GM19467 (cell line): ENCODE measurements around the gene TRIM22.
A peak's percentile ranks its signal among the peaks of the same experiment; 100 is the strongest.
"Not testable (repeated sequence)": the region's sequence is repeated elsewhere in the genome, so short reads cannot be mapped to it uniquely, and the experiment has no call there.

Experiments
- ATAC-seq: cut with Tn5 transposase; IDR thresholded peaks from one replicate; pipeline ENCODE4 v1.9.1; 2021; ENCODE audit warnings: mild to moderate bottlenecking, moderate library complexity; ENCODE audit not compliant: unreplicated experiment

The TRIM22 gene

DNA sequence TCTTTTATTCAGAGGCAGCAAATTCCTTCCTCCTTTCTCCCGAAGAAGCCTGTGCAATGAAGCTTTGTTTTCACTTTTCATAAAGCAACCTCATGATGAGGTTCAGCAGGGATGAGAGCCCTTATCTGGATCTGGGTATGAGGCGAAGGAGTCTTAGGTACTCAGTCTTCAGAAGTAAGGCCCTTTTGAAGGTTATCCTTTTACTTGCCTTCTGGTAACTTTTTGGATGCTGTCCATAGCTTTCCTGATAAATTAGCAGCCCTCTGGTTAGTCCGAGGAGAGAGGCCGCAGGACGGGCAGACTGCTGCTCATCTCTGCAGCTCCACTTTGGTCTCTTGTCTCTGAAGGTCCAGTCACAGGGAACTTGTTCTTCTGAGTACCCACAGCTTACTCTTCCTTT lies 1.1 kb downstream of the TRIM22 start:
- no peak for ATAC-seq

DNA sequence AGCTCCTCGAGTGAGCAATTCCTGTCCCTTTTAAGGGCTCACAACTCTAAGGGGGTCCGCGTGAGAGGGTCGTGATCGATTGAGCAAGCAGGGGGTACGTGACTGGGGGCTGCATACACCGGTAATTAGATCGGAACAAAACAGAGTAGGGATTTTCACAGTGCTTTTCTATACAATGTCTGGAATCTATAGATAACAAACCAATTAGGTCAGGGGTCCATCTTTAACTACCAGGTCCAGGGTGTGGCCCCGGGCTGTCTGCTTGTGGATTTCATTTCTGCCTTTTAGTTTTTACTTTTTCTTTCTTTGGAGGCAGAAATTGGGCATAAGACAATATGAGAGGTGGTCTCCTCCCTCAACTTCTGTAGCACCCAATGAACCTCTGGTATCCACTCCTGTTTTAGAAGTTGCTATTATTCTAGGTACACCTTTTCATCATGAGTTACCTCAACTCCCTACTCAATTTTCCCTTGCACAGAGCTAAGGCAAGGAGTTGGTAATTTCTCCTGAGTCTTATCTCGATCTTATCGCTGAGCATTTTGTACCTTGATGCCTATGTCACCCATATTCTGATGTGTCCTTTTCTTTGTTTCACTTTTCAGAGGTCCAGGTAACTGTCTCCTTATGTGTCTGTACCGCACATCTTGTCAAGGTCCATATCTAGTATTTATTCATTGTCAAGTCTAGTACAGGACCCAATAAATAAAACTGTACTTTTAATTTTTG lies 1.8 kb downstream of the TRIM22 start:
- ATAC-seq = not testable (repeated sequence)

DNA sequence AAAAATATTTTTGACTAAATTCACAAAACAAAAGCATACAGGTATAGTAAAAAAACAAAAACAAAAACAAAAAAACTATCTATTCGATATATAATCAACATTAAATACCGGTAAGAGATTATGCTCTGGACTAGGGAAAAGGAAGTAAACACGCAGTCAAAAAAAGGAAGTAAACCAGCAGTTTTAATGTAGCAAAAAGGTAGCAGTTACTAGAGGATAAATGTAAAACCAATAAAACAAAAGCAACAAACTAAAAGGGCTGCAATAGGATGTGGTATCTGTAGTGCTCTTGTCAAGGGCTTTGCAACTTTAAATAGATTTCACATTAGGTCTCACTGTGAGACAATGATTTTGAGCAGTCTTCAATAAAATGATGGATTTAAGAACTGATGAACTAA lies 2.4 kb downstream of the TRIM22 start:
- no peak for ATAC-seq

DNA sequence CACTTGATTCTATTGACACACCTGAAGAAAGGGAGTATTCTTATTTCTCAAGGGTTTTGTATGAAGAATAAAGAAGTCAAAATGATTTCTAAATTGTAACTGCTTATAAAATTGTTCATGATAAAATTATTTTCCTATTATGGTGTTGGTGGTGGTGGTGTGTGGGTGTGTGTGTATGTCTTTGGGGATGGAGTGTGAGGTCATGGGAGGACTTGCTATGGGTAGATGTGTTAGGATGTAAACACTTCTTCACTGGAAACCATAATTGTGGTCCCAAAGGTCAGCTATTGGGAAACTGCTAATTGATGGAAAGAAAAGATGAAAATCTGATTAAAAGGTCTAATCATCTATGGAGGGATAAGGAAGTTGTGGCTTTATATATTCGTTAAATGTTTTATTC lies 5.1 kb downstream of the TRIM22 start:
- ATAC-seq = no peak

DNA sequence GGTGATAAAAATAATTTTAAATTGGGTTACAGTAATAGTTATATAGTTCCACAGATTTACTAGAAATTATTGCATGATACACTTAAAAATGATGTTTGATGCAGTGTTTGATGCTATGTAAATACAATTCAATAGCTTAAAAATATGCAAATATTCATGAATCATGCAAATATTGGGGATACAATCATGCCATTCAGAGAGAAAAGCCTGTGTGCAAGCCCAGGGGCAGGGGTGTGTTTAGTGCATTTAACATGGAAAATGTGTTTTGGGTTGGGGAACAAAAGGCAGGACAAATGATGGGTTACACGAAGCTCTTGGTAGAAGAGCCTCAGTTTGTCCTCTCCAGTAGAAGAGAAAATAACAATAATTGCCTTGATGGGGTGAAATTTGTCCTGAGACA lies 6.0 kb downstream of the TRIM22 start:
- no peak for ATAC-seq

DNA sequence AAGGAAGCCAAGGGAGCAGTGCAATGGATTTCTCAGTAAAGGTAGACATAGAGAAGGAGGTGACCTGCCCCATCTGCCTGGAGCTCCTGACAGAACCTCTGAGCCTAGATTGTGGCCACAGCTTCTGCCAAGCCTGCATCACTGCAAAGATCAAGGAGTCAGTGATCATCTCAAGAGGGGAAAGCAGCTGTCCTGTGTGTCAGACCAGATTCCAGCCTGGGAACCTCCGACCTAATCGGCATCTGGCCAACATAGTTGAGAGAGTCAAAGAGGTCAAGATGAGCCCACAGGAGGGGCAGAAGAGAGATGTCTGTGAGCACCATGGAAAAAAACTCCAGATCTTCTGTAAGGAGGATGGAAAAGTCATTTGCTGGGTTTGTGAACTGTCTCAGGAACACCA lies 6.6 kb downstream of the TRIM22 start:
- no peak for ATAC-seq

DNA sequence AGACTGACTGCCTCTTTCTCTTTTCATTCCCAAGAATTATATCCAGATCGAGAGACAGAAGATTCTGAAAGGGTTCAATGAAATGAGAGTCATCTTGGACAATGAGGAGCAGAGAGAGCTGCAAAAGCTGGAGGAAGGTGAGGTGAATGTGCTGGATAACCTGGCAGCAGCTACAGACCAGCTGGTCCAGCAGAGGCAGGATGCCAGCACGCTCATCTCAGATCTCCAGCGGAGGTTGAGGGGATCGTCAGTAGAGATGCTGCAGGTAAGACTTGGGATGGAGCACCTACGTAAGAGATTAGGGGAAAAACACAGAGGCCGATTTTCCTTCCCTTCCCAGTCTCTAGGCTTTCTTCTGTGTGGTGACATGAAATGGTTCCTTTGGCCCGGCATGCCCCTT lies 8.7 kb downstream of the TRIM22 start:
- ATAC-seq = no peak

DNA sequence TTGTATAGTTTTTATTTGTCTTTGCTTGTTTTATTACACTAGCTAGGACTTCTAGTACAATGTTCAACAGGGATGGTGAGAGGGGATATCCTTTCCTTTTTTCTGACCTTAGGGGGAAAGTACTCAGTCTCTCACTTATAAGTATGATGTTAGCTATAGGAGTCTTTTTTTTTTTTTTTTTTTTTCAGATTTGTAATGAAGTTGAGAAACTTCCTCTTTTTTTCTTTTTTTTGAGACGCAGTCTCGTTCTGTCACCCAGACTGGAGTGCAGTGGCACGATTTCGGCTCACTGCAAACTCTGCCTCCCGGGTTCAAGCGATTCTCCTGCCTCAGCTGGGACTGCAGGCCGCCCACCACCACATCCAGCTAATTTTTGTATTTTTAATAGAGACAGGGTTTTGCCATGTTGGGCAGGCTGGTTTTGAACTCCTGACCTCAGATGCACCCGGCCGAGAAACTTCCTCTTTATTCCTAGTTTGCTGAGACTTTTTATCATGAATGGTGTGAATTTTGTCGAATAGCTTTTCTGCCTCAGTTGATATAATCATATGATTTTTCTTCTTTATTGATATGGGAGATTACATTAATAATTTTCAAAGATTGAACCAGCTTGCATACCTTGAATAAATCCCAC lies 10.9 kb downstream of the TRIM22 start:
- no peak for ATAC-seq

DNA sequence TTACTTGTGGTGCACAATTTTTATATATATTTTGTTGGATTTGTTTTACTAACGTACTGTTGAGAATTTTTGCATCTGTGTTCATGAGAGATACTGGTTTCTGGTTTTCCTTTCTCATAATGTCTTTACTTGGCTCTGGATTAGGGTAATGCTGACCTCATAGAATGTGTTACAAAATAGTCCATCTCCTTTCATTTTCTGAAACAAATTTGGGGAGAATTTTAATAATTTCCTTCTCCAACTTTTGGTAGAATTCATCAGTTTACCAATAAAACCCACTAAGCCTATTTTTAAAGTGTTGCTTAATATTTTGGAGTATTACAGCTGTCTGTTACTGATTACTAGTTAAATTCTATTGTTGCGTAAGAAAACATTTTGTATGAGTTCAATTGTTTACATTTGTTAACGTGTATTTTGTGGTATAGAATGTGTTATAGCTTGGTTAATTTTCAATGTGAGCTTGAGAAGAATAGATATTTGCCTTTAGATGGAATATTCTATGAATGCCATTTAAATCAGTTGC lies 11.5 kb downstream of the TRIM22 start:
- no peak for ATAC-seq

DNA sequence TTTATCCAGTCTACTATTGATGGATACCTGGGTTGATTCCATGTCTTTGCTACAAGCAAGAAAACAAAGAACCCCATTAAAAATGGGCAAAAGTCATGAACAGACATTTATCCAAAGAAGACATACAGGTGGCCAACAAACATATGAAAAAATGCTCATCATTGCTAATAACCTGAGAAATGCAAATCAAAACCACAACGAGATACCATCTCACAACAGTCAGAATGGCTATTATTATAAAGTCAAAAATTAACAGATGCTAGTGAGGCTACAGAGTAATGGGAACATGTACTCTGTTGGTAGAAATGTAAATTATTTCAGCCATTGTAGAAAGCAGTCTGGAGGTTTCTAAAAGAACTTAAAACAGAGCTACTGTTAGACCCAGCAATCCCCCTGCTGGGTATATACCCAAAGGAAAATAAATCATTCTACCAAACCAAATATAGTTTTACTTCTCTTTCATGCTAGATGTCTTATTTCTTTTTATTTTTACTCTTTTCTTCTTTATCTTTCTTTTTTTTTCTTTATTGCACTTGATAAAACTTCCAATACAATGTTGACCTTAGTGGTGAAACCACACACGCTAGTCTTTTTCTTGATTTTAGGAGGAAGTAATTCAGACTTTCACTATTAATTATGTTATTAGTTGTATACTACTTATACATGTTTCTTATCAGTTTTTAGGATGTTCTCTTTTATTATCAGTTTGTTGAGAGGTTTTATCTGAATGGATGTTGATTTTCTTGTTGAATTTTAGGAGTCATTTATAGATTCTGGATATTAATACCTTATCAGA lies 14.3 kb downstream of the TRIM22 start:
- peak; percentile 63 for ATAC-seq

DNA sequence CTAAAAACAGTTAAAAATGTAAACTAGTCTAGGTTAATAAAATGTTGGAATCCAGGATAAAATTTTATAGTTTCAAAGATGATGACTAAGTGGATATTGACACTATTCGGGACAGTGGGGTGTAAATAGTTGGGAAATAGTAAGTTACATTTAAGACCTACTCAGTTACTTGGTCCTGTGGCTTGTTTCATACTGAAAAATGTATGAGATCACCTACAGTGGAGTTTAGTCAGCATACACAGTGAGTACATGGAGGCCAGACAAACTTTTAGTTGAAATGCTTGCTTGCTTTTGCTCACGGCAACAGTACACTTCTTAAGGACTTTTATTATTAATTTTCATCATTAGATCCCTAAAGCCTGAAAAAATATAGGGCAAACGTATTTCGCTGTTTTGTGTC lies 16.1 kb downstream of the TRIM22 start:
- no peak for ATAC-seq

DNA sequence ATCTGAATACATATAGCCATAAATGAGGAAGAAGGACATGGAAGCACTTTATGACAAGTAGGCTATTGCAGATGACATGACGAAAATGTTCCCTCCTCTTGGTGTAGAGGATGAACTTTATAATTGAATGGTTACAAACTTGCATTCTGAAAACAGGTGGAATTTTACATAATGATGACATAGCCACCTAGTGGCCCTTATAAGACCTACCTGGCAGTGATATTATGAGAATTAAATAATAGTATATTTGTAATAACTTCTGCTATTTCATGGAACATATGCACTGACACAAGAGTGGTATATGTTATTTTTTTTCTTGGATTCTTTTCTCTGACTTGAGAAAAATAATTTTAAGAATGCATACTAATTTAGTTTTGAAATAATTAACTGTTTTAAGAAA lies 22.9 kb downstream of the TRIM22 start:
- ATAC-seq = no peak

DNA sequence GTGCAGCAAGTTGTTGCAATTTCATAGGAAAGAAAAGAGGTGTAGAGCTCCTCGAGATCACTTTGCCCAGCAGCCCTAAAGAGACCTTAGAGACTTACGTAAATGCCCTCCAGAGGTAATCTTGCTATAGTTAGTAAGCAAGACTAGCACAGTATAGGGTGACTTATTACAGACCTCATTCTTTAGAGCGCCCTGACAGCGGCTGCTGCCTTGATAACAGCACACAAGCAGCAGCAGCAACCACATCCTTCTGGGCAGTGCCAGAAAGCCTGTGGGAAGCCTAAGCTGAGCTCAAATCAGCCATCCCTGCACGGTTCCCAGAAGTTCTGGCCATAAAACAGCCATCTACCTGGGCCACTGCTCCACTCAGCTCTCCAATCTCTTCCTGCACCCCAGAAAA lies 24.1 kb downstream of the TRIM22 start:
- ATAC-seq = no peak

DNA sequence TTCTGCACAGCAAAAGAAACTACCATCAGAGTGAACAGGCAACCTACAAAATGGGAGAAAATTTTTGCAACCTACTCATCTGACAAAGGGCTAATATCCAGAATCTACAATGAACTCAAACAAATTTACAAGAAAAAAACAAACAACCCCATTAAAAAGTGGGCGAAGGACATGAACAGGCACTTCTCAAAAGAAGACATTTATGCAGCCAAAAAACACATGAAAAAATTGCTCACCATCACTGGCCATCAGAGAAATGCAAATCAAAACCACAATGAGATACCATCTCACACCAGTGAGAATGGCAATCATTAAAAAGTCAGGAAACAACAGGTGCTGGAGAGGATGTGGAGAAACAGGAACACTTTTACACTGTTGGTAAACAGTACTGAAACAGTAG lies 26.9 kb downstream of the TRIM22 start:
- not testable (repeated sequence) for ATAC-seq

DNA sequence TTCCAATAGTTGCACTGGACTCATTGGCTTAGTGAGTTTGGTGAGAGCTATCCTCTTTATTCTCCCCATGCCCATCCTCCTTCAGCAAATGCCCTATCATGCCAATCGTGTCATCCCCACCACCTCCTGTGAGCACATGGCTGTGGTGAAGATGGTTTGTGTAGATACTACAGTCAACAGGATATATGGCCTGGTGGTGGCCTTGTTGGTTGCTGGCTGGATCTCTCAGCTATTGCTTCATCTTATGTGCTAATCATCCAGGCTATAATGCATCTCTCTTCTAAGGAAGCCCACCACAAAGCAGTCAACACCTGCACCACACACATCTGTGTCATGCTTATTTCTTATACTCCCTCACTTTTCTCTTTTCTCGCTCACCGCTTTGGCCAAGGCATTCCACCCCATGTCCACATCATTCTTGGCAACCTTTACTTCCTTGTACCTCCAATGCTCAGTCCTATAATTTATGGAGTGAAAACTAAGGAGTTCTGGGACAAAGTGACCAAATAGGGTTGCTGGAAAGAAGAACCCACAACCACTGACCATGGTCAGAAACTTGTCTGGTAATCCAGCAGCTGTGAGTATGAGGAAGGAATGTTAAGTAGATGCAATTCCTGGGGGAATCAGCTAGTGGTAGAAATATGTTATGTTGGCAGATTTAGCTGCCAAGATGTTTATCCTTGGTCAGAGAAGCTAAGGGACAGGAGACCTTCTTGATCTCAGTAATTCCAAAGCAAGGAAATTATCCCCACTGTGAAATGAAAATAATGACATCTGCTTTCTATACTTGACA lies 30.3 kb downstream of the TRIM22 start:
- no peak for ATAC-seq

DNA sequence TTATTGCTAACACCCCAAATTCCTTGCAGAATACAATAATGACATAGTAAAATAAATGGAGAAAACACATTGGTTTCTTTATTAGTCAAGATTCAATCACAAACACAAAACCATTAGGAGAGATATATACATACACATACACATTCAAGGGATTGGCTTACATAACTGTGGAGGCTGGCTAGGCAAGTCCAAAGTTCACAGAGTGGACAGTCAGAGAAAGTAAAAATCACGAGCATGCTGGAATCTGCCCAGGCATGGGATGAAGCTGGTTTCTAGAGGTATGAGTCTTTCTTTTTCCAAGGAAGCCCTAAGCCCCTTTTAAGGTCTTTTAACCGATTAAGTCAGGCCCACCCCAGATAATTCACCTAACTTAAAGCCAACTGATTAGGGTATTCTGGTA lies 33.0 kb downstream of the TRIM22 start:
- ATAC-seq = no peak

DNA sequence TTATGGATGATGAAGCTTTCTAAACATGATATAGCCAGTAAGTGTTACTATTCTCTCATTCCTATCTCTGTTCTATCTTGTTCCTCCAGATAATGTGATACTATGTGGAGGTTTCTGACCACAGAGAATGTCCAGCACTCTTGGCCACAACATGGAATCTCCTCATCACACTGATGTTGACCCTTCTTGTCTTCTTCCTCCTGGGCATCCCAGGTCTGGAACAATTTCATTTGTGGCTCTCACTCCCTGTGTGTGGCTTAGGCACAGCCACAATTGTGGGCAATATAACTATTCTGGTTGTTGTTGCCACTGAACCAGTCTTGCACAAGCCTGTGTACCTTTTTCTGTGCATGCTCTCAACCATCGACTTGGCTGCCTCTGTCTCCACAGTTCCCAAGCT lies 36.8 kb downstream of the TRIM22 start:
- no peak for ATAC-seq

DNA sequence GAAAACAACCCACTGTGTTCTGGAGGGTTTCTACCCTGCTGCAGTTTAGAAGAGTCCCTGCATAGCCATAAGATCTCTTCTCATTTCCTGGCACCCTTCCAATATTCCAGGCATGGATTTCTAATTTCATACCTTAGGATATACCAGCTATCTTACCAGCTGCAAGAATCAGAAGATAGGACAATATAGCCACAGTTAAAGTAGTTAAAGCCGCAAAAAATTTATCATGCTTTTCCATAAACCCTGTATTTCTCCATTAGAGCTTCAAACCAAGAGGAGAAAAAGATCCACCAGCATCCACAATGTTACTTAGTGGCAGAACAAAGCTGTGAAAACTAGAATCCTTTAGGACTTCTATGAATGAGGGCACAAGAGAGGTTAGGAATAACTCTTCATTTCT lies 38.1 kb downstream of the TRIM22 start:
- no peak for ATAC-seq

DNA sequence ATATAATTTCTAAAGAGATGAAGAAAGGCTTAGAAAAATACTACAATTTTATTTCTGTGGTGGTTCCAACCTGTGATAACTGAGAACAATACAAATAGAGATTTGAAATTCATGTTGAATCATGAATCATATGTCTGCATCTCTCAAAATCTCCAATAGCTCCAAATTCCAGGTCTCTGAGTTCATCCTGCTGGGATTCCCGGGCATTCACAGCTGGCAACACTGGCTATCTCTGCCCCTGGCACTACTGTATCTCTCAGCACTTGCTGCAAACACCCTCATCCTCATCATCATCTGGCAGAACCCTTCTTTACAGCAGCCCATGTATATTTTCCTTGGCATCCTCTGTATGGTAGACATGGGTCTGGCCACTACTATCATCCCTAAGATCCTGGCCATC lies 46.8 kb downstream of the TRIM22 start, which contains the start of gene OR56B1:
OR56B1 (plus strand) TSS at position 53 of the 400 bp plus-strand sequence; CDS start at position 122, 69 bp downstream.
- no peak for ATAC-seq

DNA sequence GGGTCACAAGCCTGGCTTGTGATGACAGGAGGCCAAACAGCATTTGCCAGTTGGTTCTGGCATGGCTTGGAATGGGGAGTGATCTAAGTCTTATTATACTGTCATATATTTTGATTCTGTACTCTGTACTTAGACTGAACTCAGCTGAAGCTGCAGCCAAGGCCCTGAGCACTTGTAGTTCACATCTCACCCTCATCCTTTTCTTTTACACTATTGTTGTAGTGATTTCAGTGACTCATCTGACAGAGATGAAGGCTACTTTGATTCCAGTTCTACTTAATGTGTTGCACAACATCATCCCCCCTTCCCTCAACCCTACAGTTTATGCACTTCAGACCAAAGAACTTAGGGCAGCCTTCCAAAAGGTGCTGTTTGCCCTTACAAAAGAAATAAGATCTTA lies 47.5 kb downstream of the TRIM22 start:
- ATAC-seq = no peak
